SK-N-SH (cell line): Measurements from ENCODE around the gene TRIM3. TPM values are rescaled to one million over a fixed set of nuclear protein-coding genes. Genes with fewer than 3 reads are reported as not detected.

Experiments
- CTCF ChIA-PET: fragments of 300-600, 350-600 bp; formaldehyde crosslinking; extraction: SDS; loops from one replicate; lab custom pipeline; 2021; lab: Yijun Ruan, JAX
- POLR2A ChIA-PET: fragments of 350-600 bp; sonication (Branson Sonifier 250); formaldehyde crosslinking; extraction: SDS; loops from one replicate; lab custom pipeline; 2020; ENCODE audit warnings: antibody characterized with exemption, inconsistent platforms; lab: Yijun Ruan, JAX
- DNase-seq: peaks from one replicate; pipeline ENCODE4 v3.0.0; 2012
- H2AFZ ChIP-seq: fragments of 200-600 bp; sonication (generic); 2 replicates; pipeline ENCODE4 v1.8.1; 2016; ENCODE audit warnings: antibody characterized with exemption, mild to moderate bottlenecking, low read depth
- H3F3A ChIP-seq: fragments of 200-600 bp; sonication (generic); replicated peaks from 2 replicates; pipeline ENCODE3; 2016; ENCODE audit warnings: antibody characterized with exemption, mild to moderate bottlenecking; ENCODE audit not compliant: insufficient read depth
- H3K27ac ChIP-seq, 2 experiments: fragments of 200-500 bp in 1 of 2; fragments of 200-600 bp in 1 of 2; sonication (Bioruptor generic) in 1 of 2; sonication (generic), shearing (Covaris generic) in 1 of 2; 2 replicates each; pipeline versions ENCODE4 v1.5.1 to v1.6.1; 2014 to 2016; ENCODE audit warnings: low read depth in 2 of 2, inconsistent platforms in 1 of 2, low read length in 1 of 2, mild to moderate bottlenecking in 1 of 2, mixed read lengths in 1 of 2
- H3K27me3 ChIP-seq: fragments of 200-600 bp; sonication (generic), shearing (Covaris generic); 2 replicates; pipeline ENCODE4 v1.6.1; 2016; ENCODE audit warnings: mixed run types; ENCODE audit not compliant: insufficient read depth
- H3K36me3 ChIP-seq, 2 experiments: fragments of 200-500 bp in 1 of 2; fragments of 200-600 bp in 1 of 2; sonication (Bioruptor generic) in 1 of 2; sonication (generic) in 1 of 2; replicated peaks in 1 of 2; 2 replicates each; pipeline versions ENCODE3 to v1.5.1; 2014 to 2016; ENCODE audit warnings: low read length in 1 of 2, mild to moderate bottlenecking in 1 of 2; ENCODE audit not compliant: insufficient read depth in 2 of 2, control insufficient read depth in 1 of 2
- H3K4me1 ChIP-seq, 2 experiments: fragments of 200-500 bp in 1 of 2; fragments of 200-600 bp in 1 of 2; sonication (Bioruptor generic) in 1 of 2; sonication (generic), shearing (Covaris generic) in 1 of 2; 2 replicates each; pipeline versions ENCODE4 v1.5.1 to v1.6.1; 2014 to 2016; ENCODE audit warnings: low read depth in 1 of 2, low read length in 1 of 2, mixed run types in 1 of 2; ENCODE audit not compliant: insufficient read depth in 2 of 2, control insufficient read depth in 1 of 2
- H3K4me2 ChIP-seq: fragments of 200-600 bp; sonication (generic), shearing (Covaris generic); 2 replicates; pipeline ENCODE4 v1.6.1; 2017; ENCODE audit warnings: mixed run types
- H3K4me3 ChIP-seq, 2 experiments: fragments of 200-500 bp in 1 of 2; fragments of 200-600 bp in 1 of 2; sonication (Bioruptor generic) in 1 of 2; sonication (generic), shearing (Covaris generic) in 1 of 2; 2 replicates each; pipeline versions ENCODE4 v1.5.1 to v1.8.1; 2014 to 2016; ENCODE audit warnings: low read depth in 2 of 2, inconsistent platforms in 1 of 2, low read length in 1 of 2, mild to moderate bottlenecking in 1 of 2, mixed read lengths in 1 of 2, moderate library complexity in 1 of 2
- H3K79me2 ChIP-seq: fragments of 200-600 bp; sonication (generic); 2 replicates; pipeline ENCODE4 v1.8.1; 2017; ENCODE audit warnings: mild to moderate bottlenecking; ENCODE audit not compliant: insufficient read depth
- H3K9ac ChIP-seq: fragments of 200-600 bp; sonication (generic); 2 replicates; pipeline ENCODE4 v1.6.1; 2017; ENCODE audit warnings: mixed run types
- H3K9me2 ChIP-seq: fragments of 200-600 bp; sonication (generic); 2 replicates; pipeline ENCODE4 v1.6.1; 2017; ENCODE audit warnings: mixed run types
- H3K9me3 ChIP-seq: fragments of 200-600 bp; sonication (generic); 2 replicates; pipeline ENCODE4 v1.6.1; 2017; ENCODE audit warnings: mixed run types, mild to moderate bottlenecking, moderate library complexity
- H4K20me1 ChIP-seq: fragments of 200-600 bp; sonication (generic); 2 replicates; pipeline ENCODE4 v1.6.1; 2017; ENCODE audit warnings: mild to moderate bottlenecking, mixed run types; ENCODE audit not compliant: insufficient read depth
- CTCF ChIP-seq: fragments of 200-600 bp; sonication (generic); IDR thresholded peaks from 2 replicates; pipeline ENCODE4 v1.6.1; 2017; ENCODE audit warnings: antibody characterized with exemption, mild to moderate bottlenecking, moderate library complexity
- EZH2phosphoT487 ChIP-seq: fragments of 200-600 bp; sonication (generic); IDR thresholded peaks from 2 replicates; pipeline ENCODE4 v1.6.1; 2017; ENCODE audit warnings: low read depth, mixed run types, mild to moderate bottlenecking, antibody characterized with exemption, moderate library complexity, borderline replicate concordance
- FOSL2 ChIP-seq: IDR thresholded peaks from 2 replicates; pipeline ENCODE4 v1.4.0; 2012; ENCODE audit warnings: low read depth, mild to moderate bottlenecking, moderate library complexity, borderline replicate concordance
- FOXM1 ChIP-seq: IDR thresholded peaks from 2 replicates; pipeline ENCODE4 v1.4.0; 2012; ENCODE audit warnings: low read depth, mild to moderate bottlenecking
- GABPA ChIP-seq: IDR thresholded peaks from 2 replicates; pipeline ENCODE4 v1.4.0; 2012; ENCODE audit warnings: low read depth, mild to moderate bottlenecking
- IRF3 ChIP-seq: fragments of 150-350 bp; IDR thresholded peaks from 2 replicates; pipeline ENCODE4 v1.6.1; 2016; ENCODE audit warnings: mild to moderate bottlenecking, low read depth, low read length
- MAX ChIP-seq: IDR thresholded peaks from 2 replicates; pipeline ENCODE4 v1.4.0; 2012; ENCODE audit warnings: low read depth
- MXI1 ChIP-seq: IDR thresholded peaks from 2 replicates; pipeline ENCODE4 v1.6.1; 2012; ENCODE audit warnings: mild to moderate bottlenecking, low read depth, low read length, improper control_type of control experiment
- REST ChIP-seq: IDR thresholded peaks from 2 replicates; pipeline ENCODE4 v1.6.1; 2012; ENCODE audit warnings: mild to moderate bottlenecking, low read depth, low read length, moderate library complexity
- SIN3A ChIP-seq: IDR thresholded peaks from 2 replicates; pipeline ENCODE4 v1.6.1; 2012; ENCODE audit warnings: low read depth, mild to moderate bottlenecking, low read length, moderate library complexity, borderline replicate concordance
- SMC3 ChIP-seq: IDR thresholded peaks from 2 replicates; pipeline ENCODE4 v1.6.1; 2012; ENCODE audit warnings: low read depth, low read length, improper control_type of control experiment
- TAF1 ChIP-seq: IDR thresholded peaks from 2 replicates; pipeline ENCODE4 v1.6.1; 2012; ENCODE audit warnings: low read depth, mild to moderate bottlenecking, low read length, moderate library complexity, borderline replicate concordance
- TCF12 ChIP-seq: IDR thresholded peaks from 2 replicates; pipeline ENCODE4 v1.4.0; 2012
- USF2 ChIP-seq: fragments of 150-350 bp; IDR thresholded peaks from 2 replicates; pipeline ENCODE4 v1.6.1; 2017; ENCODE audit warnings: antibody characterized with exemption, low read length, low read depth, borderline replicate concordance
- ZBTB33 ChIP-seq: IDR thresholded peaks from 2 replicates; pipeline ENCODE4 v1.4.0; 2012; ENCODE audit warnings: low read depth, borderline replicate concordance
- polyA plus RNA-seq, 3 experiments: library from polyadenylated mRNA; depleted of rRNA; stranded (reverse); fragments of >200 nt; gene quantifications; 2 replicates each; pipeline ENCODE4 v1.2.3, GENCODE V29; 2012

Gene TRIM3
- polyA plus RNA-seq, 1 of the 3 experiments (the other 2 are of a cell fraction) = 22.8 TPM

- TF ChIP-seq MXI1 (no peak), MAX (no peak), ZBTB33 (no peak), TAF1 (no peak), TCF12 (no peak), IRF3 (no peak), USF2 (no peak), FOXM1 (no peak), SMC3 (no peak), REST (no peak), CTCF (no peak), EZH2phosphoT487 (no peak), FOSL2 (no peak), SIN3A (no peak), GABPA (no peak)
- no peaks in the 10 kb centered on the region for H4K20me1 ChIP-seq
- peaks cover 23 to 35% of the 10 kb centered on the region in 2 experiments for H3K36me3 ChIP-seq
- no peak overlapping the region for H3K4me2 ChIP-seq
- POLR2A ChIA-PET = no interaction called here
- H3K4me3 ChIP-seq = no peak overlapping the region
- CTCF ChIA-PET = no interaction called here
- no peaks in the 10 kb centered on the region for H3F3A ChIP-seq
- H2AFZ ChIP-seq = no peak overlapping the region
- no peaks in the 10 kb centered on the region for H3K27me3 ChIP-seq
- no peaks in the 10 kb centered on the region for H3K79me2 ChIP-seq
- no peaks in the 10 kb centered on the region for H3K4me1 ChIP-seq
- no peaks in the 10 kb centered on the region for H3K9me3 ChIP-seq
- H3K9ac ChIP-seq = no peak overlapping the region
- no peak for DNase-seq
- H3K27ac ChIP-seq = no peak overlapping the region
- no peaks in the 10 kb centered on the region for H3K9me2 ChIP-seq
Observed at GRCh38 chr11:6516865-6517264, 43.1 kb upstream of the TRIM3 start.
